Thoracic aorta (tissue), 2 donors: ENCODE data around the gene SPIB. TPM values are rescaled to one million over a fixed set of nuclear protein-coding genes. Genes with fewer than 3 reads are reported as not detected.

Experiments used
- ATAC-seq: fragments of 150-250 bp; one replicate; pipeline ENCODE4 v1.8.0; 2017; ENCODE audit warnings: low read depth; ENCODE audit not compliant: insufficient number of reproducible peaks, low FRiP score
- DNase-seq: peaks from one replicate; pipeline ENCODE4 v3.0.0-alpha.2; 2020; ENCODE audit warnings: low spot score
- H3K27ac ChIP-seq, 2 donors: fragments of 200-600 bp; sonication (generic); 1 replicate in 1 of 2; 2 replicates in 1 of 2; pipeline ENCODE4 v1.5.1; 2016; ENCODE audit warnings: mild to moderate bottlenecking in 2 of 2, moderate library complexity in 2 of 2
- H3K27me3 ChIP-seq: fragments of 200-600 bp; sonication (generic); replicated peaks from 2 replicates; pipeline ENCODE4 v1.6.0; 2016; ENCODE audit warnings: mild to moderate bottlenecking; ENCODE audit not compliant: insufficient read depth
- H3K36me3 ChIP-seq: fragments of 200-600 bp; sonication (generic); one replicate; pipeline ENCODE4 v1.5.1; 2016
- H3K4me1 ChIP-seq, 2 donors: fragments of 200-600 bp; sonication (generic); 1 replicate in 1 of 2; 2 replicates in 1 of 2; pipeline versions ENCODE4 v1.5.1 to v1.6.0; 2016; ENCODE audit warnings: low read depth in 2 of 2, mild to moderate bottlenecking in 1 of 2; ENCODE audit not compliant: control insufficient read depth in 1 of 2
- H3K4me3 ChIP-seq: fragments of 200-600 bp; sonication (generic); 2 replicates; pipeline ENCODE4 v1.5.1; 2016; ENCODE audit warnings: mild to moderate bottlenecking
- H3K9me3 ChIP-seq: fragments of 200-600 bp; sonication (generic); 2 replicates; pipeline ENCODE4 v1.5.1; 2016
- CTCF ChIP-seq: fragments of 200-600 bp; sonication (generic); IDR thresholded peaks from one replicate; pipeline ENCODE4 v1.5.1; 2019; ENCODE audit warnings: antibody characterized with exemption
- total RNA-seq, 2 donors: library from RNA; depleted of rRNA; stranded (reverse); fragments of >200 nt; gene quantifications; one replicate each; pipeline versions ENCODE4 v1.1.0 to v1.2.3, GENCODE V29; 2016

The SPIB gene
- total RNA-seq, 2 donors from 2014 or later = not detected

- Histone ChIP-seq H3K4me3 (no peak overlapping the region), H3K27me3 (no peaks in the 10 kb centered on the region), H3K27ac (no peak overlapping the region), H3K4me1 (peaks cover 4 to 8% of the 10 kb centered on the region in 2 donors), H3K9me3 (no peaks in the 10 kb centered on the region), H3K36me3 (no peaks in the 10 kb centered on the region)
- no peak for DNase-seq
- ATAC-seq = no peak
- TF ChIP-seq CTCF = no peak
These were observed 1.4 kb downstream of the SPIB start for GRCh38 chr19:50420127-50420526.

- Histone ChIP-seq H3K27me3 (no peaks in the 10 kb centered on the region), H3K4me1 (peaks cover 4 to 8% of the 10 kb centered on the region in 2 donors), H3K9me3 (no peaks in the 10 kb centered on the region), H3K4me3 (no peak overlapping the region), H3K27ac (no peak overlapping the region), H3K36me3 (no peaks in the 10 kb centered on the region)
- DNase-seq (no peak), ATAC-seq (no peak)
- TF ChIP-seq CTCF = no peak
These were observed 2.1 kb downstream of the SPIB start for GRCh38 chr19:50420808-50421207.

- DNase-seq = no peak
- H3K27me3 ChIP-seq = no peaks in the 10 kb centered on the region
- no peak for ATAC-seq
These were observed 3.9 kb downstream of the SPIB start for GRCh38 chr19:50422397-50423278.

GRCh38 chr19:50423279-50424113 lies 4.8 kb downstream of the SPIB start:
- Histone ChIP-seq H3K27me3 (no peaks in the 10 kb centered on the region), H3K9me3 (no peaks in the 10 kb centered on the region), H3K27ac (no peak overlapping the region), H3K4me1 (peaks cover 4 to 7% of the 10 kb centered on the region in 2 donors), H3K36me3 (no peaks in the 10 kb centered on the region), H3K4me3 (no peak overlapping the region)
- no peak for TF ChIP-seq CTCF
- DNase-seq = no peak
- ATAC-seq = no peak

More at GRCh38 chr19:50422397-50423278, 3.9 kb downstream of the SPIB start:
- Histone ChIP-seq H3K27ac (no peak overlapping the region), H3K4me1 (peaks cover 4 to 8% of the 10 kb centered on the region in 2 donors), H3K4me3 (no peak overlapping the region), H3K9me3 (no peaks in the 10 kb centered on the region), H3K36me3 (no peaks in the 10 kb centered on the region)
- TF ChIP-seq CTCF = no peak

GRCh38 chr19:50425581-50425980 lies 6.8 kb downstream of the SPIB start:
- Histone ChIP-seq H3K27ac (no peak overlapping the region), H3K27me3 (no peaks in the 10 kb centered on the region), H3K4me1 (no peaks in the 10 kb centered on the region), H3K4me3 (no peak overlapping the region), H3K36me3 (no peaks in the 10 kb centered on the region), H3K9me3 (no peaks in the 10 kb centered on the region)
- ATAC-seq = no peak
- TF ChIP-seq CTCF = no peak
- DNase-seq = no peak
